NCI-H2196 treated with DMSO at 0.1 percent for 48 hours (cell line): ENCODE data around the gene IKBKG.
"Not testable (repeated sequence)": the region's sequence is repeated elsewhere in the genome, so short reads cannot be mapped to it uniquely, and the experiment has no call there.

ENCODE experiments used
- DNase-seq: peaks from one replicate; lab custom pipeline; 2025; ENCODE audit not compliant: unreplicated experiment; lab: John Stamatoyannopoulos, UW

Gene IKBKG

GRCh38 chrX:154525606-154526490 is 21.6 kb upstream of the IKBKG start:
- DNase-seq: no peak

GRCh38 chrX:154526901-154527675 is 20.3 kb upstream of the IKBKG start:
- DNase-seq: peak; percentile 50

- DNase-seq: no peak
These were observed 18.2 kb upstream of the IKBKG start for GRCh38 chrX:154529206-154529612.

GRCh38 chrX:154530286-154530685 is 17.1 kb upstream of the IKBKG start:
- no peak for DNase-seq

GRCh38 chrX:154531626-154532025 is 15.8 kb upstream of the IKBKG start:
- no peak for DNase-seq

GRCh38 chrX:154532690-154533089 is 14.7 kb upstream of the IKBKG start:
- DNase-seq: no peak

GRCh38 chrX:154534526-154535322 is 12.7 kb upstream of the IKBKG start:
- DNase-seq: peak; percentile 22

- no peak for DNase-seq
These were observed 11.5 kb upstream of the IKBKG start for GRCh38 chrX:154535892-154536291.

- DNase-seq: no peak
These were observed 8.3 kb upstream of the IKBKG start for GRCh38 chrX:154539077-154539476.

- DNase-seq: not testable (repeated sequence)
These were observed 7.1 kb upstream of the IKBKG start for GRCh38 chrX:154540365-154540764.

GRCh38 chrX:154540897-154541535 is 6.4 kb upstream of the IKBKG start:
- DNase-seq: no peak

- no peak for DNase-seq
These were observed 5.9 kb upstream of the IKBKG start for GRCh38 chrX:154541589-154541895.

GRCh38 chrX:154541896-154542722 is 5.3 kb upstream of the IKBKG start:
- DNase-seq: peak; percentile 3

GRCh38 chrX:154542723-154543424 is 4.5 kb upstream of the IKBKG start:
- DNase-seq: no peak

GRCh38 chrX:154545673-154546274 is 1.6 kb upstream of the IKBKG start:
- DNase-seq: no peak

GRCh38 chrX:154546354-154547244 is 821 bp upstream of the IKBKG start, which contains the start of gene G6PD:
Gene G6PD, minus strand, starts transcription at chrX:154546846. Its CDS starts 691 bp downstream, at chrX:154546155.
- DNase-seq: peak; percentile 36

GRCh38 chrX:154548028-154548316 is 552 bp downstream of the IKBKG start:
- no peak for DNase-seq

- DNase-seq: no peak
These were observed 2.3 kb downstream of the IKBKG start for GRCh38 chrX:154549766-154550165.
